NCI-H2196 (cell line): ENCODE data around the gene NALCN.

Experiments used
- DNase-seq: peaks from one replicate; lab custom pipeline; 2025; ENCODE audit not compliant: unreplicated experiment; lab: John Stamatoyannopoulos, UW

Gene NALCN

GRCh38 chr13:101415358-101416174 is 742 bp downstream of the NALCN start:
- no peak for DNase-seq

- DNase-seq, result no peak
Measured at GRCh38 chr13:101412076-101412475, 4.2 kb downstream of the NALCN start.

GRCh38 chr13:101408992-101409656 is 7.2 kb downstream of the NALCN start:
- DNase-seq, result no peak

- no peak for DNase-seq
Measured at GRCh38 chr13:101408154-101408553, 8.2 kb downstream of the NALCN start.

GRCh38 chr13:101406791-101407190 is 9.5 kb downstream of the NALCN start:
- DNase-seq, result no peak

GRCh38 chr13:101401196-101401595 is 15.1 kb downstream of the NALCN start:
- no peak for DNase-seq

- DNase-seq, result no peak
Measured at GRCh38 chr13:101399365-101399764, 16.9 kb downstream of the NALCN start.

- DNase-seq, result no peak
Measured at GRCh38 chr13:101398920-101399319, 17.4 kb downstream of the NALCN start.

GRCh38 chr13:101398191-101398590 is 18.1 kb downstream of the NALCN start:
- no peak for DNase-seq

GRCh38 chr13:101397742-101398141 is 18.6 kb downstream of the NALCN start:
- DNase-seq, result no peak

GRCh38 chr13:101394605-101395004 is 21.7 kb downstream of the NALCN start:
- no peak for DNase-seq

GRCh38 chr13:101393140-101393539 is 23.2 kb downstream of the NALCN start:
- no peak for DNase-seq

- no peak for DNase-seq
Measured at GRCh38 chr13:101390461-101390860, 25.8 kb downstream of the NALCN start.

- no peak for DNase-seq
Measured at GRCh38 chr13:101384929-101385328, 31.4 kb downstream of the NALCN start.

- DNase-seq, result no peak
Measured at GRCh38 chr13:101383595-101383994, 32.7 kb downstream of the NALCN start.

GRCh38 chr13:101382701-101383100 is 33.6 kb downstream of the NALCN start:
- no peak for DNase-seq

GRCh38 chr13:101382086-101382485 is 34.2 kb downstream of the NALCN start:
- DNase-seq, result no peak

GRCh38 chr13:101360525-101360924 is 55.8 kb downstream of the NALCN start:
- DNase-seq, result no peak

- no peak for DNase-seq
Measured at GRCh38 chr13:101354895-101355294, 61.4 kb downstream of the NALCN start.

GRCh38 chr13:101346942-101347728 is 69.2 kb downstream of the NALCN start:
- no peak for DNase-seq

- DNase-seq, result no peak
Measured at GRCh38 chr13:101346161-101346560, 70.1 kb downstream of the NALCN start.
